Keratinocyte (primary cell): ENCODE data around the gene ZNF157. TPM values are rescaled to one million over a fixed set of nuclear protein-coding genes. Genes with fewer than 3 reads are reported as not detected.

ENCODE experiments used
- DNase-seq: peaks from one replicate; pipeline ENCODE4 v3.0.0-alpha.2; 2011; ENCODE audit warnings: low read depth, missing footprints, low spot score
- FAIRE-seq: peaks from 2 replicates; lab custom pipeline; 2011; peaks lifted over from hg19 to GRCh38; lab: Jason Lieb, UNC
- H2AFZ ChIP-seq: 2 replicates; pipeline ENCODE4 v1.6.0; 2012; ENCODE audit warnings: low read length, control low read depth, inconsistent platforms; ENCODE audit not compliant: control insufficient read depth
- H3K27ac ChIP-seq: 2 replicates; pipeline ENCODE4 v1.5.1; 2011; ENCODE audit warnings: low read length; ENCODE audit not compliant: control insufficient read depth, insufficient read depth
- H3K27me3 ChIP-seq: 3 replicates; pipeline ENCODE4 v1.6.0; 2011; ENCODE audit warnings: low read length; ENCODE audit not compliant: control insufficient read depth, insufficient read depth; ENCODE audit errors: extremely low read depth
- H3K36me3 ChIP-seq, 2 experiments: 2 replicates in 1 of 2; 3 replicates in 1 of 2; pipeline ENCODE4 v1.5.1; 2011; ENCODE audit warnings: low read length in 2 of 2, mild to moderate bottlenecking in 1 of 2; ENCODE audit not compliant: control insufficient read depth in 2 of 2, insufficient read depth in 2 of 2; ENCODE audit errors: extremely low read depth in 1 of 2
- H3K4me1 ChIP-seq: 3 replicates; pipeline ENCODE4 v1.5.1; 2011; ENCODE audit warnings: low read length; ENCODE audit not compliant: control insufficient read depth, insufficient read depth; ENCODE audit errors: extremely low read depth
- H3K4me2 ChIP-seq: 3 replicates; pipeline ENCODE4 v1.6.0; 2011; ENCODE audit warnings: low read depth, low read length; ENCODE audit not compliant: control insufficient read depth, insufficient read depth; ENCODE audit errors: extremely low read depth
- H3K4me3 ChIP-seq, 3 experiments: fragments of 200-600 bp in 1 of 3; sonication (generic) in 1 of 3; 2 replicates in 2 of 3; 3 replicates in 1 of 3; pipeline ENCODE4 v1.5.1; 2011 to 2016; ENCODE audit warnings: low read length in 3 of 3, mild to moderate bottlenecking in 3 of 3, control low read depth in 2 of 3, inconsistent platforms in 1 of 3, low read depth in 1 of 3, mixed read lengths in 1 of 3, mixed run types in 1 of 3, moderate library complexity in 1 of 3; ENCODE audit not compliant: control insufficient read depth in 2 of 3, insufficient read depth in 2 of 3; ENCODE audit errors: extremely low read depth in 1 of 3
- H3K79me2 ChIP-seq: 2 replicates; pipeline ENCODE4 v1.6.0; 2012; ENCODE audit warnings: low read length; ENCODE audit not compliant: control insufficient read depth, insufficient read depth
- H3K9ac ChIP-seq: 3 replicates; pipeline ENCODE4 v1.6.0; 2011; ENCODE audit warnings: low read length; ENCODE audit not compliant: control insufficient read depth, insufficient read depth; ENCODE audit errors: extremely low read depth
- H3K9me1 ChIP-seq: 3 replicates; pipeline ENCODE4 v1.6.0; 2011; ENCODE audit warnings: low read length; ENCODE audit not compliant: control insufficient read depth, insufficient read depth; ENCODE audit errors: extremely low read depth
- H3K9me3 ChIP-seq: 2 replicates; pipeline ENCODE4 v1.5.1; 2012; ENCODE audit warnings: low read depth, low read length; ENCODE audit not compliant: control insufficient read depth
- H4K20me1 ChIP-seq: 3 replicates; pipeline ENCODE4 v1.6.0; 2011; ENCODE audit warnings: low read length; ENCODE audit not compliant: control insufficient read depth, insufficient read depth; ENCODE audit errors: extremely low read depth
- CTCF ChIP-seq, 3 experiments: IDR thresholded peaks in 1 of 3; conservative IDR thresholded peaks in 1 of 3; optimal IDR thresholded peaks in 1 of 3; 2 replicates in 2 of 3; 3 replicates in 1 of 3; pipeline versions ENCODE3 to v1.5.1; 2011; ENCODE audit warnings: low read length in 3 of 3, mild to moderate bottlenecking in 3 of 3, moderate library complexity in 2 of 3, control low read depth in 1 of 3, inconsistent platforms in 1 of 3; ENCODE audit not compliant: insufficient read depth in 2 of 3; ENCODE audit errors: extremely low read depth in 1 of 3
- EZH2 ChIP-seq: IDR thresholded peaks from one replicate; pipeline ENCODE4 v1.6.1; 2012; ENCODE audit warnings: inconsistent platforms, mild to moderate bottlenecking, low read length, moderate library complexity
- dilution Hi-C: fragments of 300-500 bp; cut with MboI; formaldehyde crosslinking; loops from one replicate; pipeline ENCODE4 v1.7.0; 2020; ENCODE audit warnings: low sequenced_read_pairs; ENCODE audit not compliant: extremely low pct_ligation_motif_present
- polyA plus RNA-seq, 5 experiments: library from polyadenylated mRNA; depleted of rRNA in 3 of 5; stranded (reverse) in 3 of 5; stranded (forward) in 1 of 5; unstranded in 1 of 5; fragments of >200 nt; gene quantifications; 1 replicate in 1 of 5; 2 replicates in 3 of 5; 3 replicates in 1 of 5; pipeline versions ENCODE4 v1.2.1 to v1.2.3, GENCODE V29; 2011 to 2012; ENCODE audit warnings: missing spikeins in 2 of 5, low read depth in 1 of 5, low replicate concordance in 1 of 5

The ZNF157 gene
- polyA plus RNA-seq, 1 donor (not counting 4 experiments of a cell fraction or from before 2014, with no cell fraction given): 0.12 TPM

GRCh38 chrX:47366041-47366722, 4.2 kb upstream of the ZNF157 start:
- no peak for TF ChIP-seq EZH2
- TF ChIP-seq CTCF (optimal IDR thresholded peaks at IDR 0.05 in 1 of 3, IDR thresholded peaks at IDR 0.05 in 1 of 3, conservative IDR thresholded peaks at IDR 0.05 in 1 of 3; ENCODE audit: extremely low read depth in 1 of 3, insufficient read depth in 2 of 3, low read length in 3 of 3): peak in 1 of 3 experiments; percentile 13
- Histone ChIP-seq H3K9me1 (no peaks in the 10 kb centered on the region), H3K9me3 (no peaks in the 10 kb centered on the region), H4K20me1 (no peaks in the 10 kb centered on the region), H3K4me1 (peaks cover 5% of the 10 kb centered on the region), H3K4me2 (peak overlapping the region; percentile 76), H3K79me2 (no peaks in the 10 kb centered on the region), H3K36me3 (no peaks in the 10 kb centered on the region), H3K27me3 (no peaks in the 10 kb centered on the region), H3K4me3 (peak overlapping the region; percentile 17 to 67 (median 48)), H2AFZ (peak overlapping the region; percentile 91), H3K9ac (no peak overlapping the region), H3K27ac (peak overlapping the region; percentile 47)
- dilution Hi-C loops: no loop called here
- no peak for DNase-seq
- peak; percentile 63 for FAIRE-seq

- dilution Hi-C loops: no loop called here
- FAIRE-seq (no peak), DNase-seq (no peak)
- Histone ChIP-seq H3K4me3 (no peak overlapping the region), H3K4me2 (no peak overlapping the region), H3K27ac (no peak overlapping the region), H3K9me1 (no peaks in the 10 kb centered on the region), H3K36me3 (no peaks in the 10 kb centered on the region), H3K27me3 (no peaks in the 10 kb centered on the region), H3K9me3 (no peaks in the 10 kb centered on the region), H3K79me2 (no peaks in the 10 kb centered on the region), H3K4me1 (no peaks in the 10 kb centered on the region), H4K20me1 (no peaks in the 10 kb centered on the region), H3K9ac (no peak overlapping the region), H2AFZ (no peak overlapping the region)
- TF ChIP-seq CTCF (optimal IDR thresholded peaks at IDR 0.05 in 1 of 3, IDR thresholded peaks at IDR 0.05 in 1 of 3, conservative IDR thresholded peaks at IDR 0.05 in 1 of 3; ENCODE audit: extremely low read depth in 1 of 3, insufficient read depth in 2 of 3, low read length in 3 of 3): no peak
Measured at GRCh38 chrX:47373198-47373597, 2.8 kb downstream of the ZNF157 start.
